CD4-positive, alpha-beta T cell treated with Interleukin-6 for 4 hours (primary cell): Measurements from ENCODE around the gene LRRTM4.

Experiments used
- DNase-seq: peaks from one replicate; pipeline ENCODE4 v3.0.0-alpha.2; 2020; ENCODE audit warnings: mixed read lengths

LRRTM4 gene

DNA sequence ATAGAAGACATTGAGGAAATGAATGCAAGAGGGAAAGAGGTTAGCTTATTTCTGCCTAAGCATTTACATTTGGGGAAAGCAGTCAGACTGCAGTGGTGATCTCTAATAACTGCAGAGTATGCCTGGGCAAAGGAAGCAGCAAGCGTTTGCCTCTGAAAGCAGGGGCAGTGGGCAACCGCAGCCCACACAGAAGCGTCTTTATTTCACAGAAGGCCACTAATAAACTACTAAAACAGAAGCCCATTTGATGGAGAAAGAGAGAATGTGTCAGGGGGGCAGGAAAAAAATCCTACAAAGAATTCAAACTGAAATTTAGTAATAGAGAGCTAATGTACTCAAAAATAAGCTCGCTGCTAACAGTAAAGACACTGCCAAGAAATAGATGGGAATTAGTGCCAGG lies 53.1 kb downstream of the LRRTM4 start:
- no peak for DNase-seq

DNA sequence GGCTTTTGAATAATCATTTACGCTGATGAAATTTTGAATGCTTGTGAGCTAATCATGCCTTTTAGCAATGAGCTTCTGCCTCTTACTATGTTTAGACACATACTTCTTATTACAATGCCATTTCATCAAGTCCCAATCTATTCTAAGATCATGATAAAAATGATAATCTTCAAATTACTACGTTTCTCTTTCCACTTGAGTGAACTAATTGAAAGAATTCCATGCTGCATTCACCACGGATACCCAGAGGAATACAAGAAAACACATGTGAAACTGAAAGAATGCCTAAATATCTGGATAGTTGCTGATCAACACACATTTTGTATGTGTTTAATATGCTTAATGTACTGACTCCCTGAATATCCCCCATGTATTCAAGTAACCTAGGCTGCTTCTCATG lies 62.3 kb downstream of the LRRTM4 start:
- no peak for DNase-seq

DNA sequence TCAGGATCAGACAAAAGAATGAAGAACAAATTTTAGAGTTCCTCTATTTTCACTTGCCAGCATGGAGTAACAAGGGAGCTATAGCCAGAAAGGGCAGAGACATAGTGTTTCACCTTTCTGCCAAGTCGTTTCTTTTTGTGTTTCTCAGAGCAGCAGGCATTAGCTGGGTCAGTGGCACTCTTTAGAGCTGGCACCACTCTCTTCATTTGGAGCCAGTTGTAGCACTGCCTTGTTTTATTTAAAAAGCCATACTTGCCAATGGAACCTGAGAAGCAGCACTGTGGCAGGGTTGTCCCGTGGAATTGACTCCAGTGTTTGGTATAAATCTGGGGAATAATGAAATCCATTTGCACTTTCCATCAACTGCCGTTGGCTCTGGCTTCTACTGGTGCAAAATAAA lies 64.0 kb downstream of the LRRTM4 start:
- no peak for DNase-seq

DNA sequence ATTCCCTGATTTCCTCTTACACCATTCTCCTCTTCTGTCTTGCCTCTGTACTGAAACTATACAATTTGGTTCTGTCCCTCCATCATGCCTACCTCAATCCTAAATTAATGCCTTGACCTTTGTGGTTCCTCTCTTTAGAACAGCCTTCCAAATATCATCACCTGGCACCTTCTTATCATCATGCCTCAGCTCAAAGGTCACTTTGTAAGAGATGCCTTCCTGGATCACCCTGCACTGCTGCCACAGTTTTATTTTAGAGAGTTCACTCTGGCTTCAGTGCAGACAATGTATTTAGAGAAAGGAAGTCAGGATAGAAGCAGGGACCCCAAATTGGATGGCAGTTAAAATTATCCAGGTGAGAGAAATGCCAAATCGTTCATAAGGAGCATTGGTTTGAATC lies 64.5 kb downstream of the LRRTM4 start:
- no peak for DNase-seq

DNA sequence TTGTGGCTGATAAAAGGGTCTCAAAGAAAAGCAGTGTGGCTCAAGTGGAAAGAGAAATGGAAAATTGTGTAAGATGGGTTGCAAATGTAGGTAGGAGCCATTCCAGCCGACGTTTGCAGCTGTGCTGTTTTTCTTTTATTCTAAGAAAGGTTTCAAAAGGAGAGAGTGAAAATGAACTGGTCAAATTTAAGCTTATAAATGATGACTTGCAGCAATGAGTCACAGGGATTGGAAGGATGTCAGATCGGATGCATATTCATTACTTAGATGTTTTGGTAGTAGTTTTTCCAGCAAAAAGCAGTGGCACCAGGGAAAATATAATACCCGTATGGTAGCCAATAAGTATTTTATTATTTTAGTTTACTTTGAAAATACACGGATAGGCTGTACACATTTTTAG lies 79.1 kb downstream of the LRRTM4 start:
- DNase-seq: no peak

DNA sequence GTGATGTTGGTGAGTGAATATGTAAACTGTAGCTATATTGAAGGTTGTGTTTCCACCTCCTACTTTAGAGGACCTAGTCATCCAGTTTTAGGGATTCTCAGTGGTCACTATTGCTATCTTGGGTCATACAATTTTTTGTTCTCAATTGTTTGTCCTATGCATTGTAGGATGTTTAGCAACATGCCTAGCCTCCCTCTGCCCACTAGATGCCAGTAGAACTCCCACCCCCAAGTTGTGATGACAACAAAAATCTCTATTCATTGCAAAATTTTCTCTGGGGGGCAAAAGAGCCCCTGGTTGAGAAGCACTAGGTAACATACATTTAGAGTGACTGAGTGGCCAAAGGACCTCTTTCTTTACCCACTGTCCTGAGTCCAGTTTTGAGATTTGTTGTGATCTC lies 87.3 kb downstream of the LRRTM4 start:
- DNase-seq: no peak

DNA sequence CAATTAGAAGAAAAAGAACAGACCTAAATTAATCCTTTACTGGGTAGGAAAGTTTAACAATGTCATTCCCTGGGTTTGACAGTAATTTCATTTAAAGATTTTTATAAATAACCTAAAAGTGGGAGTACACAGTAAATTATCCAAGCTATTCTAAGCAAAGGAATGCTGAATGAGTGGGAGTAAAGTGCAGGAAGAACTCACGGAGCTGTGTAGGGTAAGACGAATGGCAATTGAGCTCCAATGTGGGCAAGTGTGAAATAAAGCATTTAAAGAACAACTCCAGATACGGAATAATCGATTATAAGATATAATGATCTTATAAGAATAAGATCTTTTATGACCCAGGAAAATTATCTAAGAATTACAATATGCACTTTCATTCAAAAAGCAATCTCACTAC lies 93.2 kb downstream of the LRRTM4 start:
- no peak for DNase-seq

DNA sequence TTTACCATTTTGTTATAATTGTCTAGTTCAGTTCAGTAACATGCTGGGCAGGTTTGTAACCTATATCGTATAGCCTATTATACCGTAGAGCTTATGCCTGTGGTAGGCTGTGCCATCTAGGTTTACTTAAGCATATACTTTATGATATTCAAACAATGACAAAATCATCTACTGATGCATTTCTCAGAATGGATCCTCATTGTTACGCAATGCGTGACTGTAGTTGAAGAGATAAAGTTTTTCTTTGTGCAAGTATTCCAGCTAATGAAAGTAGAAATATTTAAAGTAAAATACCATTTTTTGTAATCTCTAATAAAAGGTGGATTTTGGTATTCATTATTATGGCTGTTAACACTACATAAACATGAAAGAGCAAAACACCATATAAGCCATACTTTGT lies 100.2 kb downstream of the LRRTM4 start:
- no peak for DNase-seq

DNA sequence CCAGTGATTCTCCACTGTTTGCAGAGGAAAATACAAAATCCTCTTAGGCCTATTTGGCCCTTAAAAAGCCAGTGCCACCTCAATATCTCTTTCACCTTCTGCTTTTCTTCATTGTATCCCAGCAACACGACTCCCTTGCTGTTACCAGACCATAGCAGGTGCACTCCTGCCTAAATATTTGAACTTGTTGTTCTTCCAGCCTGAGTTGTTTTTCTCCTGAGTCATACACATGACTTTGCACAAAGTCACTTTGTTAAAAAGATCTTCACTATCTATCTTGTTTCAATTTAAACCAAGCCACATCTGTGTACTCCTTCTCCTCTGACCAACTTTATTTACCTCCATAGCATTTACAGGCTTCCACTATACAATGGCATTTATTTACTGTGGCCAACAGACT lies 103.6 kb downstream of the LRRTM4 start:
- no peak for DNase-seq

DNA sequence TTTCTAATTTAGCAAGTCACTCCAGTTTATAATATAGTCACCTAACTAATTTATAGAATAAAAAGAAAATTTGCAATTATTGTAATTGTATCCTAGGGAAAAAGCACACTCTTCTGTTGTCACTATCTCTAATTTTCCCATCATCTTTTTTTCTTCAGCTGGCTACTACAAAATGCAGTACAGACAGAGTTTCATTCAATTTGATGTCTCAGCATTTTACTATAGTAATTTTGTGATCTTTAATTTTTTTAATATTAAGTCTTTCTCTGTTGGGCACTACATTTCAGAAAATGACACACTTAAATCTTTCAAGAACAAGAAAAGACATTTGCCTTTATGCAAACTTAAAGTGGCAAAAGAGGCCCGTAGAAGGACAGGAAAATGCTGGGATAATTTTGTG lies 118.0 kb downstream of the LRRTM4 start:
- no peak for DNase-seq

DNA sequence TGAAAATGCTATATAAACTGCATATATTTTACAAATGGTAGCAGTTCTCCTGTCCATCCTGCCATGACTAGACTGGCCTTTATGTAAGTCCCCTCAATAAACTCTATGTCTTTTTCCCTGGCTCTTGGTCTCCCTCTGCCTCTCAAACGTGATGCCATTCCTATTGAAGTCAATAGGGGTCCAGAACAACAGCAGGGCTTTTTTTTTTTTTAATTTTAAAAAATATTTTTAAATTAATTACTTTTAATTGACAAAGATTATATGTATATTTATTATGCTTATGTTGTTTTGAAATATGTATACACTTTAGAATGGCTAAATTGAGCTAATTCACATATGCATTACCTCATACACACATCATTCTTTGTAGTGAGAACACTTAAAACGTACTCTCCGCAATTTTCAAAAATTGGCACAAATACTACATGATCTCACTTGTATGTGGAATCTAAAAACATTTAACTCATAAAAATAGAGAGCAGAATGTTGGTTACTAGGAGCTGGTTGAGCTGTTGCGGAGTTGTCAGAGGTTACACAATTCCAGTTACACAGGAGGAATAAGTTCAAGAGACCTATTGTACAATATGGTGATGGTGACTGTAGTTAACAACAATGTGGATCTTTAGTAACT lies 123.1 kb downstream of the LRRTM4 start:
- no peak for DNase-seq

DNA sequence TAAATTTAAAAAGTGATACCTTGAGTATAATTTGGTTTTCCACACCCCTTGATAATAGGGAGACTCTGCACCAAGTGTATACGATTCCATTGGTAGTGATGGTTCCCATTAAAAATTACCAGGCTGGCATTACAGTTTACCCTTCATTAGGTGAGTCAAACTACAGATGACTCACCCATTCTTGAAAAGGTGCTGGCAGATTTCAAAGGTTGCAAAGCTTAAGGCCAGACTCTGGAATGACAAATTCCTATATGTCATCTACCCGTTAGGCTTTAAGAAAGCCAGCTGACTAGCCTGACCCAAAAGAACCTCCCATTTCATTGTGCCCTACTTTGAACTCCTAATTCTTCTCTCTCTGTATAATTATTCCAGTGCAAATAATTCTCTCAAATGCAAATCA lies 124.4 kb downstream of the LRRTM4 start:
- DNase-seq: no peak

DNA sequence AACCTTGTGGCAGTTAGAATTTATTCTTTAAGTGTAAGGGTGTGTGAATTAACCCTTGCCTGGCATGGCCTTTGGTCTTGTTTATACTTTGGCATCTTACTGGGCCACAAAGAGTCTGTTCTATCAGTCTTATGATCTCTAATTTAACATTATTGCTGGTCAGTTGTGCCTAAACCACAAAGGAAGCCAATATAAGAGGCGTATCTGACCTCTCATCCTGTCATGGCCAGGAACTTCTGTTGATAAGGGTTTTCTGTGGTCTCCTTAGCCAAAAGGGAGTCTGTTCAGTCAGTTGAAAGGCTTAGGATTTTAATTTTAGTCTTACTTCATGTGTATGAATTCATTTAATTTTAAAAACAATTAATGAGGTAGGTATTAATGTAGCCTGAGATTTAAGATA lies 127.2 kb downstream of the LRRTM4 start:
- no peak for DNase-seq

DNA sequence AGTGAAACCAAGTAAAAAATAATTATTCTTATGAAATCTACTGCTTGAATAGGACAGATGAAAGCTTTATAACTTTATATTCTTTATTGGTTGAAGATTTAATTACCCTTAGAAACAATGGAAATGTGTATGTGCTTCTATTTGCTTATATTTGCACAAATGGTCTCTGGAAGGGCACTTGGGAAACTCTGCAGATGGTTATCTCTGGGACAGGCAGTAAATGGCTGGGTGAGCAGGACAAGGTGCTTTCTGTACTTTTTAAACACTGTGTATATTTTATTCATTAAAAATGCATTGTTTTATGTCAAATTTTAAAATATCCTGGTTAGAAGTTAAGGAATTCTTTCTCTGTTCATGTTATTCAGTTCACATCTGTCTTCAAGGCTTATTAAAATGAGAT lies 131.1 kb downstream of the LRRTM4 start:
- DNase-seq: no peak

DNA sequence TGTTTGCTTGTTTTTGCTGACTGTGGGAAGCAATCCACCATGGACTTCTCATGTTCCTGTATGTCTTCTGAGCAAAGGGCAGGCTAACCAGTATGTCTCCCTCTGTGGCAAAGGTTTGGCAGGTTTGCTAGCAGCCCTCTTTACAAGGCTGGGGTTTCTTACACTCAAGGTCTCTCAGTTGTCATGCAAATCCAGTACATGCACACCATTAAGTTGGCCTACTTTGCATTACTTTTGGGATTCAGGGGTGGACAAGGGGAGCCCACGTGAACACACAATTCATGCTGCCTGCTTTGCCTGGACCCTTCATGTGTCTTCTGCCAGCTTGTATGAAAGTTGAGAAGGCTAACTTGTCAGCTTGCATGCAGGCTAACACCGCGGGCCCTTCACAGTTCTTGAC lies 134.9 kb downstream of the LRRTM4 start:
- DNase-seq: no peak

DNA sequence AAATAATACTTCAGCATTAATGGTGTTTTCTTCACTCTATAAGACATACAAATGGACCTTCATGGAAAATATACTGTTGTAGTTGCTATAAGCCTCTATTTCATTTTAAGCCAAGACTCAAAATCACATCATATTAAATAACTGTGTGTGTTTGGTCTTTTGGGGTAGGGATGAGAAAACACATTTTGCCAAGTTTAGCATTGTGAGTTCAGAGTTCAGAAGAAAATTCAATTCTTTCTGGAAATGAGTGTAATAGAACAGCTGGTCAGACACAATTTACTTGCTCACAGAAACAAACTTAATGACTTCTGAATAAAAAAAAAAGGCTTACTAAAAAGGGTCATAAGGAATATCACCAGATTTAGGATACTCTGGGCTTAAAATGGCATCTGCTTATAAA lies 149.5 kb downstream of the LRRTM4 start:
- DNase-seq: no peak

DNA sequence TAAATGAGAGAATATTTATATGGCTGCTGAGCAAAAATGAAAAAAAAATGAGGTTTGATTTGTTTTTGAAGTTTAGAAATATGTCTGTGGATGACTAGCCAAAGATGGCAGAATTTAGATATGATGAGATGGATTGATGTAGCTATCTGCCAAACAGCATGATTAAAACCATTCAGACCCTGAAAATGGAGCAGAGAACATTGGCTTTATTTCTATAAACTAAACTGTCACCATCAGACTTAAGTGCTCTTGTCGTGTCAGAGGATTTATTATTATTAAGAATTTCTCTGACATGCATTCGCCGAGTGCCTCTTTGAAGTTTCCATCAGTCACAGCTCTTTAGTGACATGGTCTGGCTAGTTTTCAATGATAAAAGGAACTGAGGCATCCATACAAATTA lies 151.7 kb downstream of the LRRTM4 start:
- no peak for DNase-seq

DNA sequence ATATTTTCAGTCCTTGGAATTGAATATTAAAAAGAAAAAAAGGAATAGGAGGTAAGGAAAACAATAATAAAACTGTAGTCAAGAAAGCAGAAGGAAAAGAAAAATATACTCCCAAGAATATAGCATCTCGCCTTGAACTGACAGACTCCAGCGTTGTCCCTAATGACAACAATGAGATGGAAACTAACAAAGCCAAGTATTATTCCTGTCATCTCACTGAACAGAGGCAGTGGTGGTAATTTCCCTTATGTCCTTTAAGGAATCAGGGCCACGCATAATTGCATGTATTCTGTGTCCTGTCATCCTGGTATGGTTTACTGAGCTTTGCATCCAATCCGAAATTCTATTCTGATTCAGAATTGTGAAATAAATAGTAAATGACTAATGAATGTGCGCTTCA lies 158.9 kb downstream of the LRRTM4 start:
- DNase-seq: no peak

DNA sequence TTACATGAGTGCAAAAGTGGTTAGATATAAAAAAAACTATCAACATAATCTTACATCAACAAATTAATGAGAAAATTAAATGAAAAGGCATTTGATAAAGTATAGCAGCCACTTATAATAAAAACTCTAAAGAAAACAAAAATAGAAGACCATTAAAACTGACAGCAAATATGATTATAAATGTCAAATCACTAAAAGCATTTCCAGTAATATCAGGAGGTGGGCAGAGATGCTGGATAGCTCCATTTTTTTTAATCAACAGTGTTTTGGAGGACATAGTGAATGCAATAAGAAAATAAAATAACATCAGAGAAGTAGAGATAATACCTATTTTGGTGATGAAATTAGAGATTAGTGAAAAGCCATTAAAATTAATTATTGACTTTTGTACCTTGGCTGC lies 173.4 kb downstream of the LRRTM4 start:
- DNase-seq: no peak

DNA sequence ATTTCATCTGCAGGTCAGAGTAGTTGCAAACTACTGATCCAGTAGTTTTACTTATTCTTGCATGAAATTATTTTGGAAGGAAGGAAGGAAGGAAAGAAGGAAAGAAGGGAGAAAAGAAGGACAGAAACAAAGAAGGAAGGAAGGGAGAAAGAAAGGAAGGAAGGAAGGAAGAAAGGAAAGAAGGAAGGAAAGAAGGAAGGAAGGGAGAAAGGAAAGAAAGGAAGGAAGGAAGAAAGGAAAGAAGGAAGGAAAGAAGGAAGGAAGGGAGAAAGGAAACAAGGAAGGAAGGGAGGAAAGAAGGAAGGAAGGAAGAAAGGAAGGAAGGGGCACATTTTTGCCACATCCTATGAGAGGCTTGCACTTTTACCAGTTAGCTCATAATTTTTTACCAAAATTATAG lies 186.2 kb downstream of the LRRTM4 start:
- no peak for DNase-seq

DNA sequence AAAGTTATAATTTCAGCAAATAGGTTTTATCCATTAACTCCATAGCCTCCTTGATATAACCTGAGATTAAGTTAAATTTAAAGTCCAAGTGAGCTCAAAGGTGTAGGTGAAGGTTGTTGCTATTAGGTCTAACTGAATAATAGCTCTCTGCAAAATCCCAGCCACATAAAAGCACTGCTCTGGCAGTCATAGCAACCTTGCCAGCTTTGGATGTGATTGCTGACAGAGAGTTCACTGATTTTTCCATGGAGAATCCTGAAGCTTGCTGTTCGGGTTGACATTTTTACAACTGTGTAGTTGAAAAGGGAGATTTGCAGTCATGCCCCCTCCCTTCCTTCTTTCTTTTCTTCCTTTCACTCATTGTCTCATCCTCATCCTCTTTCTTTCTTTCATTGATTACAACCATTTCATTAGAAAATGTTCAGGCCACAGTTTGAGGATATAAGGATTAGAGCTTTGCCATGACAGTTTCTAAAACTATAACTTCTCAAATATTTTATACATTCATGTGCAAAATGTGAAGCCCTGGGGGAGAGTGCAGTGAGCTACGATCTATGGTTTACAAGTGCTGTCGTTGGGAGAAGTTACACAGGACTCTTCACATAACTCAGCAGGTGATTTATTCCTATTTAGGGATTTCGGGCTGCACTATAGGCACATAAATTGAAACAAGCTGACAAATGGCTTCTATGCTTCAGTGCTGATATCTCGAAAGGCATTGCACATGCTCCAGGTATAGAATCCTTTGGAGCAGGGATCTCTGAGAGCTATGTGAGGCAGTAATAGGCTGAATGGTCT lies 193.8 kb downstream of the LRRTM4 start:
- no peak for DNase-seq

DNA sequence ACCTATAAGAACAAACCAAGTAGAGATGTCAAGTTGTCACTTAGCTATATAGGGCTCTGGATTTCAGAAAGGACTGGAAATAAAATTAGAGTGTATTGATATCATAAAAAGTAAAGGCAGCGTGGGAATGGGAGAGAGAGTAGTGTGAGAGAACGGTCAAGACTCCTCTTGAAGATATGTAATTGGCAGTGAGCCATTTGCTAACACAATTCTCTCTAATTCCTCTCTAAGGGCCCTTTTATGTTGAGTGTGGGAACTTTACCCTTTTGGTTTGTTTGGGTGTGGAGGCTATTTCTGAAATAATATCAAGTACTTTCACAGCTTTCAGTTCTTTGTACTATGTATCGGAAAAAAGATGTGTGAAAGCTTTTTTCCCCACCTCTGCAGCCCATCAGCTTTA lies 196.8 kb downstream of the LRRTM4 start:
- no peak for DNase-seq

DNA sequence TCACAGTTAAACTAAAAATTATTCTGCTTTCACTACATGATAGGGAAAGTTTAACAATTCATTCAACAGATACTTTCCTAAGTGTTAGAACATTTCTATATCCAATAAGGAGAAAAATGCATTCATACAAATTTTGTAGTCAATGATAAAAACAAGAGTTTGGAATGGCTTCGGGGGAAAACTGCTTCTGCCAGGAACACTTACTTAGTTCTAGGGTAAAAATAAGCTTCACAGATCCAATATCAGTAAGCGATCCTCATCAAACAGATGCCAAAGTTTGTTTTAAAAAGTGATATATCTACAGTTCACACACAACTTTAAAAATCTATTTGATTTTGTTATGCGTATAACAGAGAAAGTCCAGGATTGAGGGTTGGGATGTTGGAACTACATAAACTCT lies 199.7 kb downstream of the LRRTM4 start:
- no peak for DNase-seq

DNA sequence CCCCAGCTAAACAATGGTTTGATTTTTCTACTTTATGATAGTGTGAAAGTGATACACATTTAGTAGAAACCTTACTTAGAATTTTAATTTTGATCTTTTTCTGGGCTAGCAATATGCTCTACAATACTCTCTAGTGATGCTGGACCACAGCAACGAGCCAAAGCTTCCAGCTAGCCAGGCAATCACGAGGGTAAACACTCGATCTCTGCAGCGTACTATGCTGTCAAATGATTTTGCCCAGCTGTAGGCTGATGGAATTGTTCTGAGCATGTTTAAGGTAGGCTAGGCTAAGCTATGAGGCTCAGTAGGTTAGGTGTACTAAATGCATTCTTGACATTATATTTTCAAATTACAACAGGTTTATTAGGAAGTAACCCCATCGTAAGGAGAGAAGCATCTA lies 207.5 kb downstream of the LRRTM4 start:
- DNase-seq: no peak

DNA sequence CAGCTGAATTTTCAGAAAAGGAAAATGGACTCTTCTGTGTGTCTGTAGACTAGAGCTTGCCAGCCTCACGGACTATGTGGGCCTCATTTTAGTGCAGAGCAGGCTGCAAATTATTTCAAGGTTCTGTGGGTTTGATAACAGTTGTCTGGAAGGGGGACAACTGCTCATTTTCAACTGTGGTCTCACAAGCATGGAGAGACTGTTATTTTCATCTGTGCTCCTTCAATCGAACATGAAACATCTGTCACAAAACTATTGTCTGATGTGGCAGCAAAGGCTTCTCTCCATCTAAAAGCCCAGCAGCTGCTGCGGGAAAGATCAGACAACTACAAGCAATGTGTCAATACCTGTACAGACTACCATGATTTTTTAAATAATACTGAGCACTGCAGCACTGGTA lies 211.8 kb downstream of the LRRTM4 start:
- no peak for DNase-seq
